Progenitor cell of endocrine pancreas (in vitro differentiated cells): ENCODE measurements around the gene NOG. TPM values are rescaled to one million over a fixed set of nuclear protein-coding genes. Genes with fewer than 3 reads are reported as not detected.
A peak's percentile ranks its signal among the peaks of the same experiment; 100 is the strongest.

Experiments
- DNase-seq: peaks from one replicate; pipeline ENCODE4 v3.0.0; 2021; ENCODE audit warnings: low spot score; ENCODE audit not compliant: unreplicated experiment
- H3K27ac Mint-ChIP-seq: 2 replicates; pipeline ENCODE4 v1.8.0; 2021; ENCODE audit warnings: mild to moderate bottlenecking, moderate library complexity, mixed read lengths
- H3K27me3 Mint-ChIP-seq: 2 replicates; pipeline ENCODE4 v1.8.0; 2021; ENCODE audit warnings: mixed read lengths
- H3K36me3 Mint-ChIP-seq: 2 replicates; pipeline ENCODE4 v1.8.0; 2022; ENCODE audit warnings: mixed read lengths; ENCODE audit not compliant: insufficient read depth
- H3K4me1 Mint-ChIP-seq: 2 replicates; pipeline ENCODE4 v1.8.0; 2021; ENCODE audit warnings: low read depth, mixed read lengths
- H3K4me3 Mint-ChIP-seq: 2 replicates; pipeline ENCODE4 v1.8.0; 2021; ENCODE audit warnings: low read depth, mild to moderate bottlenecking, moderate library complexity, mixed read lengths
- H3K9me3 Mint-ChIP-seq: 2 replicates; pipeline ENCODE4 v1.8.0; 2021; ENCODE audit warnings: low read depth, mixed read lengths
- CTCF ChIP-seq: fragments of 200-600 bp; sonication (generic); IDR thresholded peaks from one replicate; pipeline ENCODE4 v1.5.0; 2021; ENCODE audit warnings: antibody characterized with exemption, mild to moderate bottlenecking; ENCODE audit not compliant: unreplicated experiment
- total RNA-seq: library from RNA; stranded (reverse); gene quantifications from 2 replicates; pipeline ENCODE4 v1.2.1, GENCODE V29; 2021

NOG gene
- total RNA-seq, 1 donor from 2014 or later, result 0.24 TPM

- no peaks in the 10 kb centered on the region for H3K9me3 Mint-ChIP-seq
- DNase-seq, result no peak
- H3K27me3 Mint-ChIP-seq, result peaks cover 36% of the 10 kb centered on the region
- TF ChIP-seq CTCF, result no peak
- H3K4me1 Mint-ChIP-seq, result no peaks in the 10 kb centered on the region
- H3K27ac Mint-ChIP-seq, result no peak overlapping the region
- no peak overlapping the region for H3K4me3 Mint-ChIP-seq
- no peaks in the 10 kb centered on the region for H3K36me3 Mint-ChIP-seq
Measured at GRCh38 chr17:56624309-56624708, 30.8 kb downstream of the NOG start.

- no peak for DNase-seq
- Mint-ChIP-seq H3K9me3 (no peaks in the 10 kb centered on the region), H3K4me3 (no peak overlapping the region), H3K27ac (no peak overlapping the region), H3K36me3 (no peaks in the 10 kb centered on the region), H3K27me3 (peaks cover 42% of the 10 kb centered on the region), H3K4me1 (no peaks in the 10 kb centered on the region)
- TF ChIP-seq CTCF, result no peak
Measured at GRCh38 chr17:56624912-56625311, 31.4 kb downstream of the NOG start.

- H3K27me3 Mint-ChIP-seq, result peaks cover 55% of the 10 kb centered on the region
- peak; percentile 50 for TF ChIP-seq CTCF
- DNase-seq, result no peak
- no peaks in the 10 kb centered on the region for H3K9me3 Mint-ChIP-seq
- H3K4me1 Mint-ChIP-seq, result no peaks in the 10 kb centered on the region
- no peak overlapping the region for H3K4me3 Mint-ChIP-seq
- H3K27ac Mint-ChIP-seq, result no peak overlapping the region
- H3K36me3 Mint-ChIP-seq, result no peaks in the 10 kb centered on the region
Measured at GRCh38 chr17:56629531-56630075, 36.1 kb downstream of the NOG start.

- no peak for DNase-seq
- H3K4me3 Mint-ChIP-seq, result no peak overlapping the region
- no peaks in the 10 kb centered on the region for H3K36me3 Mint-ChIP-seq
- TF ChIP-seq CTCF, result no peak
- peaks cover 58% of the 10 kb centered on the region for H3K27me3 Mint-ChIP-seq
- no peaks in the 10 kb centered on the region for H3K9me3 Mint-ChIP-seq
- no peaks in the 10 kb centered on the region for H3K4me1 Mint-ChIP-seq
- H3K27ac Mint-ChIP-seq, result no peak overlapping the region
Measured at GRCh38 chr17:56630202-56630601, 36.7 kb downstream of the NOG start.

GRCh38 chr17:56633681-56634080 is 40.2 kb downstream of the NOG start:
- Mint-ChIP-seq H3K27me3 (peaks cover 69% of the 10 kb centered on the region), H3K4me3 (no peak overlapping the region), H3K4me1 (no peaks in the 10 kb centered on the region), H3K36me3 (no peaks in the 10 kb centered on the region), H3K27ac (no peak overlapping the region), H3K9me3 (no peaks in the 10 kb centered on the region)
- no peak for TF ChIP-seq CTCF
- DNase-seq, result no peak
